ENCODE data around the gene ADAM12. TPM values are rescaled to one million over a fixed set of nuclear protein-coding genes. Genes with fewer than 3 reads are reported as not detected.

The ADAM12 gene
- total RNA-seq, 4 donors from 2014 or later, result 0.19 to 2.6 (median 1.5) TPM

DNA sequence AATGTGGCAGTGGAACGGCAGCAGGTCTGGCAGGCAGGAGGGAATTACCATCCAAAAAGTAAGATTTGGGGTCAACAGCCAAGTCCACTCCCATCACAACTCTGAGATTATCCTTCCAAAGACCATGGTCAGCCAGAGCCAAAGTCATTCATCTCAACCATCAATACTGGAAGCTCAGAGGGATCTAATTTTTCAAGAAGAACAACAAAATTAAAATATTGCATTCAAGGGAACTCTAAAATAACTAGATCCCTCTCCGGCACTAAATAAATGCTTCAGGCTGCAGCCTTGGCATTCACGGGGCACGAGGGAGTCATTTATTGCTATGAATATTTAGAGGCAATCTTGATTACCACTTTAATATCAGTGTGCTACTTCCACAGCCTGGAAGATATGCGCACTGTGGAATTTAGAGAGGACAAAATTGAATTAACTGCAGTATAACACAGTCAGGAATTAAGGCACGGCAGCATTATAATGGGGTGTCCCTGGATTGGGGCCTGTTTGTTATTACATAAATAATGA lies 102.0 kb downstream of the ADAM12 start:
- no peaks in the 10 kb centered on the region for H3K9me3 ChIP-seq
- no peaks in the 10 kb centered on the region for H3K4me1 ChIP-seq
- 55% methylated on average over 6 of the region's 6 CpGs for WGBS
- no peak overlapping the region for H3K27ac ChIP-seq
- H3K27me3 ChIP-seq, result no peaks in the 10 kb centered on the region
- no peaks in the 10 kb centered on the region for H3K36me3 ChIP-seq
- DNase-seq (ENCODE audit: low spot score in 2 of 2), result no peak
- H3K4me3 ChIP-seq, result no peak overlapping the region
- TF ChIP-seq POLR2A (IDR thresholded peaks at IDR 0.05) (no peak), CTCF (IDR thresholded peaks at IDR 0.05) (no peak), EP300 (IDR thresholded peaks at IDR 0.05) (no peak), POLR2AphosphoS5 (IDR thresholded peaks at IDR 0.05) (no peak)

- Histone ChIP-seq H3K4me1 (no peaks in the 10 kb centered on the region), H3K27me3 (no peaks in the 10 kb centered on the region), H3K36me3 (no peaks in the 10 kb centered on the region), H3K9me3 (no peaks in the 10 kb centered on the region), H3K4me3 (no peak overlapping the region), H3K27ac (no peak overlapping the region)
- 87% methylated on average over 3 of the region's 3 CpGs for WGBS
- no peak for TF ChIP-seq CTCF (IDR thresholded peaks at IDR 0.05)
- no peak for TF ChIP-seq POLR2AphosphoS5 (IDR thresholded peaks at IDR 0.05)
- TF ChIP-seq EP300 (IDR thresholded peaks at IDR 0.05), result no peak
- no peak for TF ChIP-seq POLR2A (IDR thresholded peaks at IDR 0.05)
- no peak for DNase-seq (ENCODE audit: low spot score in 2 of 2)
Measured at GRCh38 chr10:126283307-126283706, 105.0 kb downstream of the ADAM12 start.

GRCh38 chr10:126278851-126279250 lies 109.4 kb downstream of the ADAM12 start:
- DNase-seq (ENCODE audit: low spot score in 2 of 2), result no peak
- H3K27ac ChIP-seq, result no peak overlapping the region
- no peak for TF ChIP-seq POLR2A (IDR thresholded peaks at IDR 0.05)
- TF ChIP-seq CTCF (IDR thresholded peaks at IDR 0.05), result no peak
- TF ChIP-seq EP300 (IDR thresholded peaks at IDR 0.05), result no peak
- TF ChIP-seq POLR2AphosphoS5 (IDR thresholded peaks at IDR 0.05), result no peak
- no peaks in the 10 kb centered on the region for H3K4me1 ChIP-seq
- 70% methylated on average over 6 of the region's 6 CpGs for WGBS
- H3K9me3 ChIP-seq, result no peaks in the 10 kb centered on the region
- no peaks in the 10 kb centered on the region for H3K27me3 ChIP-seq
- H3K36me3 ChIP-seq, result no peaks in the 10 kb centered on the region
- no peak overlapping the region for H3K4me3 ChIP-seq

- Histone ChIP-seq H3K27me3 (no peaks in the 10 kb centered on the region), H3K36me3 (no peaks in the 10 kb centered on the region), H3K4me3 (no peak overlapping the region), H3K4me1 (no peaks in the 10 kb centered on the region), H3K9me3 (no peaks in the 10 kb centered on the region), H3K27ac (no peak overlapping the region)
- WGBS, result 63% methylated on average over 5 of the region's 5 CpGs
- no peak for TF ChIP-seq EP300 (IDR thresholded peaks at IDR 0.05)
- no peak for TF ChIP-seq POLR2AphosphoS5 (IDR thresholded peaks at IDR 0.05)
- no peak for TF ChIP-seq POLR2A (IDR thresholded peaks at IDR 0.05)
- no peak for TF ChIP-seq CTCF (IDR thresholded peaks at IDR 0.05)
- no peak for DNase-seq (ENCODE audit: low spot score in 2 of 2)
Measured at GRCh38 chr10:126277181-126277580, 111.1 kb downstream of the ADAM12 start.

DNA sequence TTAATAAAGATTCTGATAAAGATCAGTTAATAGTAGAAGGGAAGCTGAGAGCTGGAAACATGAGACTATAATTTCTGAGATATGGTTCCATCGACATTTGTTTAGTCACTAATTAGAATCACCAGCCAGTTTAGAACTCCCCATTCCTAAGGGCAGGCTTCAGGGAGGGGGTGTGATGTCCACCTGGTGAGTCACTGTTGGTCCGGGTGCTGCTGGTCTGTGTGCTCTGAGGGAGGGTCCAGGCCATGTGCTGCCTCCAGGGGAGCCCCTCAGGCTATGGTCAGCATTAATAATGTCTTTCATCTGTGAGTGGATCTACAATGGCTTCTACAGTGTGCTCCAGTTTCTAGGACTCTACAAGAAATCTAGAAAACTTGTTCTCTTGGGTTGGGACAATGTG lies 115.8 kb downstream of the ADAM12 start:
- TF ChIP-seq POLR2AphosphoS5 (IDR thresholded peaks at IDR 0.05) (no peak), CTCF (IDR thresholded peaks at IDR 0.05) (no peak), POLR2A (IDR thresholded peaks at IDR 0.05) (no peak), EP300 (IDR thresholded peaks at IDR 0.05) (no peak)
- no peak overlapping the region for H3K27ac ChIP-seq
- H3K36me3 ChIP-seq, result no peaks in the 10 kb centered on the region
- WGBS, result 98% methylated on average over 2 of the region's 2 CpGs
- H3K27me3 ChIP-seq, result no peaks in the 10 kb centered on the region
- H3K4me3 ChIP-seq, result no peak overlapping the region
- no peak for DNase-seq (ENCODE audit: low spot score in 2 of 2)
- H3K4me1 ChIP-seq, result no peaks in the 10 kb centered on the region
- no peaks in the 10 kb centered on the region for H3K9me3 ChIP-seq

Data from suprapubic skin (tissue), 4 donors.